Measurements from ENCODE around the gene KRT85. TPM values are rescaled to one million over a fixed set of nuclear protein-coding genes. Genes with fewer than 3 reads are reported as not detected.

Gene KRT85
- polyA plus RNA-seq, 2 of the 4 experiments (the other 2 are of a cell fraction) = 3.7 TPM; not detected in 1

- ATAC-seq = no peak
- WGBS (ENCODE audit: missing lambda C conversion rate) = 52% methylated on average over 2 of the region's 2 CpGs
- ChIA-PET POLR2A (no interaction called here), CTCF (interaction anchor here (1.4 to 5.5 kb wide), 4 partner anchors 9 to 91 kb away, joined by 3 to 53 read pairs (median 8); no protein-coding TSS in a partner anchor)
- H3K9me3 ChIP-seq = peaks cover 11% of the 10 kb centered on the region
- H3K4me1 ChIP-seq = peaks cover 17% of the 10 kb centered on the region
- FAIRE-seq = no peak
- TF ChIP-seq MAX (IDR thresholded peaks at IDR 0.05) (no peak), RCOR1 (IDR thresholded peaks at IDR 0.05; ENCODE audit: low read depth, low read length) (no peak), CTCF (IDR thresholded peaks at IDR 0.05) (no peak), E2F6 (IDR thresholded peaks at IDR 0.05; ENCODE audit: borderline replicate concordance, low read depth) (no peak), PHF8 (IDR thresholded peaks at IDR 0.05; ENCODE audit: borderline replicate concordance, low read depth) (no peak), FOSB (CRISPR knock-in tag; IDR thresholded peaks at IDR 0.05) (no peak), ZNF302 (CRISPR knock-in tag; IDR thresholded peaks at IDR 0.05) (no peak), EP300 (IDR thresholded peaks at IDR 0.05) (no peak), HOXB13 (CRISPR knock-in tag; IDR thresholded peaks at IDR 0.05; ENCODE audit: low read depth) (no peak), MAFK (IDR thresholded peaks at IDR 0.05; ENCODE audit: partially characterized antibody) (no peak)
- H3K27ac ChIP-seq = no peak overlapping the region
- no peak overlapping the region for H3K4me2 ChIP-seq
- no peak overlapping the region for H3K4me3 ChIP-seq
- DNase-seq (ENCODE audit: low read depth in 1 of 2, low spot score in 1 of 2) = no peak
Observed at GRCh38 chr12:52342781-52343490, 24.3 kb downstream of the KRT85 start.

- no peak for DNase-seq (ENCODE audit: low read depth in 1 of 2, low spot score in 1 of 2)
- CTCF ChIA-PET = interaction anchor here (1.0 to 5.5 kb wide), 5 partner anchors 12 to 40 kb away, joined by 3 to 53 read pairs (median 3); no protein-coding TSS in a partner anchor
- POLR2A ChIA-PET = no interaction called here
- Histone ChIP-seq H3K4me1 (peaks cover 22% of the 10 kb centered on the region), H3K4me3 (no peak overlapping the region), H3K4me2 (no peak overlapping the region), H3K9me3 (peaks cover 11% of the 10 kb centered on the region), H3K27ac (no peak overlapping the region)
- 88% methylated on average over 14 of the region's 14 CpGs for WGBS (ENCODE audit: missing lambda C conversion rate)
- no peak for ATAC-seq
- no peak for FAIRE-seq
- TF ChIP-seq MAZ (IDR thresholded peaks at IDR 0.05; ENCODE audit: borderline replicate concordance, low read depth, low read length) (no peak), CEBPB (IDR thresholded peaks at IDR 0.05) (no peak)
Observed at GRCh38 chr12:52341066-52341580, 26.2 kb downstream of the KRT85 start.

- no peak for TF ChIP-seq HOXA7 (CRISPR knock-in tag; IDR thresholded peaks at IDR 0.05)
- TF ChIP-seq POLR2A (IDR thresholded peaks at IDR 0.05; ENCODE audit: low read length) = no peak
- TF ChIP-seq RFX5 (IDR thresholded peaks at IDR 0.05) = no peak
- no peak for TF ChIP-seq HMGXB4 (CRISPR knock-in tag; IDR thresholded peaks at IDR 0.05; ENCODE audit: borderline replicate concordance)
- TF ChIP-seq RCOR1 (IDR thresholded peaks at IDR 0.05; ENCODE audit: low read depth, low read length) = no peak
- Histone ChIP-seq H3K4me3 (no peak overlapping the region), H3K4me2 (no peak overlapping the region), H3K4me1 (peaks cover 21% of the 10 kb centered on the region), H3K9me3 (peaks cover 3% of the 10 kb centered on the region), H3K27ac (peak overlapping the region in 1 of 2 experiments; percentile 27; a peak in 3 of 6 replicates)
- FAIRE-seq (no peak), ATAC-seq (peak in 1 of 2 experiments; percentile 18; a peak in 2 of 6 replicates), DNase-seq (ENCODE audit: low read depth in 1 of 2, low spot score in 1 of 2) (no peak)
- CTCF ChIA-PET = interaction anchor here (0.6 to 5.5 kb wide), 13 partner anchors 11 to 642 kb away, joined by 3 to 53 read pairs (median 5); no protein-coding TSS in a partner anchor
- POLR2A ChIA-PET = no interaction called here
- WGBS (ENCODE audit: missing lambda C conversion rate) = 89% methylated on average over 10 of the region's 10 CpGs
Observed at GRCh38 chr12:52338241-52338960, 28.9 kb downstream of the KRT85 start.
